ENCODE data around the gene RARRES1. TPM values are rescaled to one million over a fixed set of nuclear protein-coding genes. Genes with fewer than 3 reads are reported as not detected.

Gene RARRES1
- total RNA-seq, 1 experiment from 2014 or later, result 20.5 TPM

- no peak overlapping the region for H3K4me2 ChIP-seq
- no peaks in the 10 kb centered on the region for H3K79me2 ChIP-seq (ENCODE audit: low read depth)
- no peaks in the 10 kb centered on the region for H3K9me2 ChIP-seq (ENCODE audit: insufficient read depth)
- H3K9me3 ChIP-seq (ENCODE audit: insufficient read depth, low read depth), result no peaks in the 10 kb centered on the region
- DNase-seq, result no peak
- 0 out of 2 replicates have a peak, but pooled peaks cover 5% of the 10 kb centered on the region for H4K20me1 ChIP-seq (ENCODE audit: insufficient read depth)
- TF ChIP-seq CTCF (conservative IDR thresholded peaks at IDR 0.05) (no peak), EZH2 (IDR thresholded peaks at IDR 0.05; ENCODE audit: low read depth) (no peak)
- ChIA-PET POLR2A (ENCODE audit: unreplicated experiment) (no interaction called here), CTCF (no interaction called here)
- intact Hi-C loops (cut with micrococcal nuclease; ENCODE audit: unreplicated experiment), result no loop called here
- no peaks in the 10 kb centered on the region for H3K27me3 ChIP-seq (ENCODE audit: insufficient read depth, low read depth)
- no peak overlapping the region for H2AFZ ChIP-seq
- H3K4me3 ChIP-seq, result no peak overlapping the region
- peaks cover 30% of the 10 kb centered on the region; the same call in 1 of the 2 replicates for H3K36me3 ChIP-seq (ENCODE audit: low read depth)
- H3K4me1 ChIP-seq (replicated peaks; ENCODE audit: insufficient read depth), result no peaks in the 10 kb centered on the region
- no peak overlapping the region for H3K27ac ChIP-seq
- 0 out of 2 replicates have a peak, but pooled peaks cover 6% of the 10 kb centered on the region for H3F3A ChIP-seq (ENCODE audit: insufficient read depth, low read depth)
- no TSS peak for BruUV-seq (replicated peaks)
These were observed 60.4 kb downstream of the RARRES1 start for GRCh38 chr3:158671821-158672214.

- Histone ChIP-seq H3K79me2 (ENCODE audit: low read depth) (no peaks in the 10 kb centered on the region), H3K4me1 (replicated peaks; ENCODE audit: insufficient read depth) (no peaks in the 10 kb centered on the region), H2AFZ (no peak overlapping the region), H3K27me3 (ENCODE audit: insufficient read depth, low read depth) (no peaks in the 10 kb centered on the region), H3F3A (ENCODE audit: insufficient read depth, low read depth) (0 out of 2 replicates have a peak, but pooled peaks cover 6% of the 10 kb centered on the region), H3K9me2 (ENCODE audit: insufficient read depth) (no peaks in the 10 kb centered on the region), H3K36me3 (ENCODE audit: low read depth) (peaks cover 53% of the 10 kb centered on the region), H4K20me1 (ENCODE audit: insufficient read depth) (0 out of 2 replicates have a peak, but pooled peaks cover 10% of the 10 kb centered on the region), H3K27ac (no peak overlapping the region), H3K4me2 (no peak overlapping the region), H3K4me3 (no peak overlapping the region), H3K9me3 (ENCODE audit: insufficient read depth, low read depth) (no peaks in the 10 kb centered on the region)
- TF ChIP-seq CTCF (conservative IDR thresholded peaks at IDR 0.05) (no peak), EZH2 (IDR thresholded peaks at IDR 0.05; ENCODE audit: low read depth) (no peak)
- intact Hi-C loops (cut with micrococcal nuclease; ENCODE audit: unreplicated experiment), result no loop called here
- ChIA-PET POLR2A (ENCODE audit: unreplicated experiment) (interaction anchor here (0.6 kb wide), 1 partner anchor 158 kb away, joined by 7 read pairs; no protein-coding TSS in a partner anchor), CTCF (no interaction called here)
- DNase-seq, result no peak
- BruUV-seq (replicated peaks), result no TSS peak
These were observed 63.8 kb downstream of the RARRES1 start for GRCh38 chr3:158668506-158668905.

- ChIA-PET CTCF (interaction anchor here (1.1 kb wide), 1 partner anchor 125 kb away, joined by 8 read pairs; no protein-coding TSS in a partner anchor), POLR2A (ENCODE audit: unreplicated experiment) (no interaction called here)
- Histone ChIP-seq H3K9me2 (ENCODE audit: insufficient read depth) (no peaks in the 10 kb centered on the region), H2AFZ (no peak overlapping the region), H3K4me3 (no peak overlapping the region), H3K9me3 (ENCODE audit: insufficient read depth, low read depth) (no peaks in the 10 kb centered on the region), H3K4me2 (no peak overlapping the region), H3K36me3 (ENCODE audit: low read depth) (peaks cover 67% of the 10 kb centered on the region), H3K27ac (no peak overlapping the region), H3K4me1 (replicated peaks; ENCODE audit: insufficient read depth) (no peaks in the 10 kb centered on the region), H3F3A (ENCODE audit: insufficient read depth, low read depth) (0 out of 2 replicates have a peak, but pooled peaks cover 6% of the 10 kb centered on the region), H3K27me3 (ENCODE audit: insufficient read depth, low read depth) (no peaks in the 10 kb centered on the region), H3K79me2 (ENCODE audit: low read depth) (no peaks in the 10 kb centered on the region), H4K20me1 (ENCODE audit: insufficient read depth) (0 out of 2 replicates have a peak, but pooled peaks cover 6% of the 10 kb centered on the region)
- DNase-seq, result no peak
- BruUV-seq (replicated peaks), result no TSS peak
- TF ChIP-seq CTCF (conservative IDR thresholded peaks at IDR 0.05), result no peak
- no peak for TF ChIP-seq EZH2 (IDR thresholded peaks at IDR 0.05; ENCODE audit: low read depth)
- intact Hi-C loops (cut with micrococcal nuclease; ENCODE audit: unreplicated experiment), result no loop called here
These were observed 65.8 kb downstream of the RARRES1 start for GRCh38 chr3:158666416-158666815.
